Measurements from ENCODE around the gene DCLRE1A.
A peak's percentile ranks its signal among the peaks of the same experiment; 100 is the strongest.
"Not testable (repeated sequence)": the region's sequence is repeated elsewhere in the genome, so short reads cannot be mapped to it uniquely, and the experiment has no call there.

Gene DCLRE1A

DNA sequence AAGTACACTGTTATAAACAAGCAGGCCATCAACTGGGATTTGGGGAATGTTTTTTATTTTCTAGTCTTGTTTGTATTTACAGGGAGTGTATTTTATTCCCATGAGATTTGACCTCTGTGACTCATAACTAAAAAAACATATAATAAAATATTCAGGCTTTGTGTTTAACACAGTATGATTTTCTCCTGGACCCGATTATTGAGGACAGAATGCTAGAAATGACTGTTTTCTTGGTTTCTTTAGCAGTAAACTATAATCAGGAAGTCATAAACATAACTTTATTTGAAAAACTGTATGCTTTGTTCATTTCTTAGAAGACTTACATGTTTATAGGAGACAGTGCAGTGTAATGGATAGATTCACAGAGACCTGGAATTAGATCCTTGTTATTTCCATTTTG, 2.7 kb upstream of the DCLRE1A start:
- TF ChIP-seq TAF1 (IDR thresholded peaks at IDR 0.05; ENCODE audit: borderline replicate concordance, low read depth, low read length) (no peak), POLR2AphosphoS5 (IDR thresholded peaks at IDR 0.05; ENCODE audit: low read depth, low read length) (no peak), POLR2A (IDR thresholded peaks at IDR 0.05; ENCODE audit: low read depth, low read length) (no peak)
- DNase-seq (ENCODE audit: insufficient read length): no peak
- no peak for FAIRE-seq

DNA sequence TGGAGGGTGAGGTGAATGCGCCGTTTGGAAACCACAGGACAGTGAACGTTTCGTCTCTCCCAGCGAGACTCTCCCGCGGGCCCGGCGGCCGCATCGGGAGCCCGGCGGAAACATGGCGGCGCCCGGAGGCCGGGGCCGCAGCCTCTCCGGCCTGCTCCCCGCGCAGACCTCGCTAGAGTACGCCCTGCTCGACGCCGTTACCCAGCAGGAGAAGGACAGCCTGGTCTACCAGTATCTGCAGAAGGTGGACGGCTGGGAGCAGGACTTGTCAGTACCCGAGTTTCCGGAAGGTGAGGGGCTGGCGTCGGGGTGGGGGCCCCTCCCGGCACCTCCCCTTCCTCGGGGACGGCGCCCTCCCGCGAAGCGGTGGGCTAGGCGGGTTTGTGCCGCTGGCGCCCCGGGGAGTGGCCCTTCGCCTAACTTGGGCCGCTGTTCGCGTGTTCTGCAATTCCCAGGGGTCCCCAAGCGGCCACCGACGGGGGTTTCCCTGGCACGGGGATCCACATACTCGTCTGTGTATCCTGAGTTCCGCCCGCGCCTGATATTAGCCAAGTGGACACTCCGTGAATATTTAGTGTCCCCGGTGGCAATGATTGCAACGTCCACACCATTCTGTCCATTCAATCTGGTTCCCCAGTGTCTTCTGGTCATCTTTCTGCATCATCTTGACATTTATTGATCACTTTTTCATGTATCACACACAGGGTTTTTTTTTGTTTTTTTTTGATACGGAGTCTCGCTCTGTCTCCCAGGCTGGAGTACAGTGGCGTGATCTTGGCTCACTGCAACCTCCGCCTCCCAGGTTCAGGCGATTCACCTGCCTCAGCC, 1.1 kb upstream of the DCLRE1A start:
- TF ChIP-seq TAF1 (IDR thresholded peaks at IDR 0.05; ENCODE audit: borderline replicate concordance, low read depth, low read length): peak; percentile 23; the same call in 1 of the 2 replicates
- TF ChIP-seq POLR2AphosphoS5 (IDR thresholded peaks at IDR 0.05; ENCODE audit: low read depth, low read length): peak; percentile 82
- TF ChIP-seq POLR2A (IDR thresholded peaks at IDR 0.05; ENCODE audit: low read depth, low read length): peak; percentile 90
- FAIRE-seq: peak; percentile 93
- peak; percentile 38 for DNase-seq (ENCODE audit: insufficient read length)

DNA sequence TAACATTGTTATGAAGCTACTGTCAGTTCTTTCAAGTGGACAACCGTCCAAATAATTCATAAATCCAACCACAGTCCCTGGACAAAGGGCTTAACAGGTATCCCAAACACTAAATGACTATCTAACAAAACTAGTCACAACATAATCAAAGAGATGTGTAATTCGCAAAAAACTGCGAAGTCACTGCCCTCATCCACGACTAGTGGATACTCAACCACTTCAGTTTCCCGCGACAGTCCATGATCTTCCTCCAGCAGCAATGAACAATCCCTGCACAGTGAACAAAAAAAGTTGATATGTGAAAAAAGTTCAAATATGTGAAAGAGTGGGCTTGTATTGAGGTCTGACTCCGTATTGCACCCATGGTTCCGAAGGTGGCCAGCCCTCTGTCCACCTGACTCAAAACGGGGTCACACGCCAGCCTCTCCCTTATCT, 287 bp downstream of the DCLRE1A start:
- DNase-seq (ENCODE audit: insufficient read length): no peak
- TF ChIP-seq TAF1 (IDR thresholded peaks at IDR 0.05; ENCODE audit: borderline replicate concordance, low read depth, low read length) (no peak), POLR2AphosphoS5 (IDR thresholded peaks at IDR 0.05; ENCODE audit: low read depth, low read length) (no peak), POLR2A (IDR thresholded peaks at IDR 0.05; ENCODE audit: low read depth, low read length) (no peak)
- FAIRE-seq: peak; percentile 76

DNA sequence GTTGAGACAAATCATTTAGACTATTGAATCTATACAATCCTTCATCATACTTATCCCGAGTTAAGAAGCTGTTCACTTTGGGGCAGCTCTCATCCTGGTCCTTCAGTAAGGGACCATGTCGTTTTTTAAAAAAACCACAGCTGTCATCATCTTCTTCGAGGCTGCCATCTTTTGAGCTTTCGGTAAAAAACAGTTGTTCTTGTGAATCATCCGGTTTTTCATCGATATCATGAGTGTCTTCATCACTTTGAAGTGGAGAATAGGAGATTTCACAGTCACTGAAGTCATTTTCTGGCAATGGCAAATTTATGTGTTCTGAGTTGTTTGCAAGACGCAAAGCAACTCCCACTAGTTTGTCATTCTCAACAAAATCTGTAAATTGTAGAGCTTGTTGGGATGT, 3.9 kb downstream of the DCLRE1A start:
- FAIRE-seq (peak; percentile 44), DNase-seq (ENCODE audit: insufficient read length) (no peak)
- TF ChIP-seq POLR2A (IDR thresholded peaks at IDR 0.05; ENCODE audit: low read depth, low read length): no peak

DNA sequence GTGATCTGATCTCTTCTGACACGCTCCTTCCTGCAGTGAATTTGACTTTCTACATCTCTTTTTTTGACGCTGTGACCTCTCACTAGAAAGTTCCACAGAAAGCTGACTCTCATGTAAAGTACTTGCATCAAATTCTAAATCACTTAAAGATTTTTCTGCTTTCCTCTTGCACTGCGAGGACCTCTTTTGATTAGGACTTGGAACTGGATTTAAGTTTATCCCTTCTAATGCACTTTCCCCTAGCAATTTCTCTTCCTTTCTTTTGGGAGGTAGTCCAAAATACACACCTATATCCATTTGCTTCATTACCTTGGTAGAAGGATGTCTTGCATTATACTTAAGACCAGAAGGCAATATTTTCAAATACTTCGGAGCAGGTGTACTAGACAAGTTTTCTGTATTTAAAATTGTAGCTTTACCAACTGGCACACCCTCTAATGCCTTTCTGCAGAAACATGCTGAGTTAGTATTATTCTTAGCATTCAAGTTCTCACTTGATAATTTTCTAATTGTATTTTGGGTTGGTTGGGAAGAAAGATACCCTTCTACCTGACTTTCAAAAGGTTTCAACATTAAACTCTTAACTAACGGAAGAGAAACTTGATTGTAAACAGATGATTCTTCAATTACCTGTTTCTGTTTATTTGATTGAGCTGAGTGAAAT, 4.6 kb downstream of the DCLRE1A start:
- TF ChIP-seq TAF1 (IDR thresholded peaks at IDR 0.05; ENCODE audit: borderline replicate concordance, low read depth, low read length): no peak
- TF ChIP-seq POLR2A (IDR thresholded peaks at IDR 0.05; ENCODE audit: low read depth, low read length): no peak
- no peak for TF ChIP-seq POLR2AphosphoS5 (IDR thresholded peaks at IDR 0.05; ENCODE audit: low read depth, low read length)
- FAIRE-seq (peak; percentile 5), DNase-seq (ENCODE audit: insufficient read length) (no peak)

DNA sequence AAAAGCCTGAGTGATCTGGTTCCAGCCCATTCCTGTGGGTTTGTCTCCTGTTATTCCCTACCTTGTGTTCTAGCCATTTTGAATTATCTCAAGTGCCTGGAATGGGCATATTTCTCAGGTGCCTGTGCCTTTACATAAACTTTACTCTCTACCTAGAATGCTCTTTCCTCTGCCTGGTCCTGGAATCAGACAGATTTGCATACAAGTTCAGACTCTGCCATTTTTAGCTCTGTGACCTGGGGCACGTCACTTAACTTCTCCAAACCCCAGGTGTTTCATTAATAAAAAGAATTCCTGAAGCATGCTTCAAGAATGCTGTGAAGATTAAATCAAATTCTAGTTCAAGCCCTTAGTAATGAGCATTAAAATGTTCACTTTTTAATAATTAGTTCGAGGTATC, 7.8 kb downstream of the DCLRE1A start:
- TF ChIP-seq TAF1 (IDR thresholded peaks at IDR 0.05; ENCODE audit: borderline replicate concordance, low read depth, low read length) (no peak), POLR2AphosphoS5 (IDR thresholded peaks at IDR 0.05; ENCODE audit: low read depth, low read length) (no peak), POLR2A (IDR thresholded peaks at IDR 0.05; ENCODE audit: low read depth, low read length) (no peak)
- no peak for FAIRE-seq
- DNase-seq (ENCODE audit: insufficient read length): no peak

DNA sequence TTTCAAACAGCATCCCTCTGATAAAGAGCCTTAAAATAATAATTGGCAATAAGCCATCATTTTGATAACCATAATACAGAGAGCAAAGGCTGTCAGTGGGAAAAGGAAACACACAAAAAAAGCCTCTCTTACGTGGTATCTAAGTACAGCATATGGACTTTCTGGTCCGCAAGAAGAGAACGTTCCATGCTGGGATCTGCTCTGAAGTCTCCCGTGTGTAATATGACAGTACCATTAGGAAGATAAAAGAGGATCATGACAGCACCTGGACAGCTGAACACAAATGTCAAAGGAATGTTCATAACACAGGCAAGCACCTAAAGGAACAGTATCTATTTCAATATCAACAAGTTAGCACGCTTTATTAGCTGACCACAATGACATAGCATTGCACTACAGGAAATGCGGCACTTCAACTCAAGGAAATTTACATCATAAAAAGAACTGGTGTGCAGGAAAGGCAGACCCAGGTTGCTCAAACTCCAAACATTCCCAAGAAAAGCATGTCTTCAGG, 9.9 kb downstream of the DCLRE1A start:
- TF ChIP-seq POLR2AphosphoS5 (IDR thresholded peaks at IDR 0.05; ENCODE audit: low read depth, low read length): no peak
- no peak for TF ChIP-seq POLR2A (IDR thresholded peaks at IDR 0.05; ENCODE audit: low read depth, low read length)
- no peak for TF ChIP-seq TAF1 (IDR thresholded peaks at IDR 0.05; ENCODE audit: borderline replicate concordance, low read depth, low read length)
- no peak for DNase-seq (ENCODE audit: insufficient read length)
- FAIRE-seq: peak; percentile 71

DNA sequence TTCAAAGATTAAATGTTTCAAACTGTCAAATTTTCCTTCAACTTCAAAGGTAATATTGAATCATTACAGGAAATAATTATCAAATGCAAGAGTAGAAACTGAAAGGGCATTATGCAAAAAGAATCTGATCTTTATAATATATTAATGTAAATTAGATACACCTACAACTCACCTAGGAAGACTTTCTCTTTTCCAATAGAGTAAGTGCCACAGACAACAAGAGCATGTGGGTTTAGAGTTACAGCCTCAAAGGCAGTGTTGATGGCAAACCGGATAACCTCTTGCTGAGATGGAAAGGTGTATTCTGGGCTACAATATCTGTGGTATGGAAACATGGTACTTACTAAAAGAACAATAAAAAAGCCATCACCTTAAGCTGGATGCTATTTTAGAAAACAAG, 11.7 kb downstream of the DCLRE1A start:
- no peak for FAIRE-seq

DNA sequence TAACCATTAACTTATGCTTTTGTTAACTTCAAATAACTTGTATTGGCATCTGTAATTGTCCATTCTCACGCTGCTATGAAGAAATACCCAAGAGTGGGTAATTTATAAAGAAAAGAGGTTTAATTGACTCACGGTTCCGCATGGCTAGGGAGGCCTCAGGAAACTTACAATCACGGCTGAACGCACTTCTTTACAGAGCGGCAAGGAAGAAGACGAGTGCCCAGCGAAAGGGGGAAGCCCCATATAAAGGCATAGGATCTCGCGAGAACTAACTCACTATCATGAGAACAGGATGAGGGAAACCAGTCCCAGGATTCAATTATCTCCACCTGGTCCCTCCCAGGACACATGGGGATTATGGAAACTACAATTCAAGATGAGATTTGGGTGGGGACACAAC, 25.3 kb downstream of the DCLRE1A start:
- not testable (repeated sequence) for FAIRE-seq; DNase-seq (ENCODE audit: insufficient read length)

More for the DNA sequence above, 11.7 kb downstream of the DCLRE1A start:
- TF ChIP-seq TAF1 (IDR thresholded peaks at IDR 0.05; ENCODE audit: borderline replicate concordance, low read depth, low read length) (no peak), POLR2A (IDR thresholded peaks at IDR 0.05; ENCODE audit: low read depth, low read length) (no peak), POLR2AphosphoS5 (IDR thresholded peaks at IDR 0.05; ENCODE audit: low read depth, low read length) (no peak)
- no peak for DNase-seq (ENCODE audit: insufficient read length)

DNA sequence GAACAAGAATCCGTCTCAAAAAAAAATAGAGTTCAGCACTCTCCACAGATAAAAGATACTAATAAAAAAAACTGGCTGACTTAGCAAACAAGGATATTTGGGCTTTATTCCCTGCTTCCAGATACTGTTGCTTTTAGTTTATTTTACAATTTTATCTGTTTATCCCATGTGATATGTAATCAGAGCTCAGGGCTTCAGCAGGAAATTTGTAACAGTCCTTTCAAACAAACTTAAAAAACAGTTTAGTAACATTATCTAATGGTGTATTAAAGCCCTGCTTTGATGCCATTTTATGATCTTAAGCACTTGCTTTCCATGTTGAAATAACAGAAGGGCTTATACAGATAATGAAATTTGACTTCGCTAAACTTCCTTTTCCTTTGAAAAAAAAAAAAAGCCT, 28.1 kb downstream of the DCLRE1A start:
- FAIRE-seq (no peak), DNase-seq (ENCODE audit: insufficient read length) (no peak)
- TF ChIP-seq TAF1 (IDR thresholded peaks at IDR 0.05; ENCODE audit: borderline replicate concordance, low read depth, low read length): no peak
- no peak for TF ChIP-seq POLR2AphosphoS5 (IDR thresholded peaks at IDR 0.05; ENCODE audit: low read depth, low read length)
- TF ChIP-seq POLR2A (IDR thresholded peaks at IDR 0.05; ENCODE audit: low read depth, low read length): no peak

DNA sequence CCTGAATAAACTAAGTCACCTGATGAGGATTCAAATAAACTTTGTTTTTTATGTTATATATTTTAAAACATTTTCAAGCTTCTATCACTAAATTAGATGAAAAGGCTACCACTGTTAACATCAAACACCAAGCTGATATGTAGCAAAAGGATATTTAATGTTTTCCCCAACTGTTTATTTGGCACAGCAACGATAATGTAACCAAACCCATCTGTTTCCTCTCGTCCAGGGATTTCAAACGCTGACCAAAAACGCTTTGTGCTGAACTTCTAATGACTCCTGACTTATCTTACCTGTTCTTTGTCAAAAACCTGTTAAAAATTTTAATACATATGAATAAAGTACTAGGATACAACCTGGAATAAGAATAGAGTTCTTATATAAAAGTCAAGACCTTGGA, 30.5 kb downstream of the DCLRE1A start:
- FAIRE-seq: no peak
- TF ChIP-seq POLR2AphosphoS5 (IDR thresholded peaks at IDR 0.05; ENCODE audit: low read depth, low read length): no peak
- TF ChIP-seq TAF1 (IDR thresholded peaks at IDR 0.05; ENCODE audit: borderline replicate concordance, low read depth, low read length): no peak
- TF ChIP-seq POLR2A (IDR thresholded peaks at IDR 0.05; ENCODE audit: low read depth, low read length): no peak

DNA sequence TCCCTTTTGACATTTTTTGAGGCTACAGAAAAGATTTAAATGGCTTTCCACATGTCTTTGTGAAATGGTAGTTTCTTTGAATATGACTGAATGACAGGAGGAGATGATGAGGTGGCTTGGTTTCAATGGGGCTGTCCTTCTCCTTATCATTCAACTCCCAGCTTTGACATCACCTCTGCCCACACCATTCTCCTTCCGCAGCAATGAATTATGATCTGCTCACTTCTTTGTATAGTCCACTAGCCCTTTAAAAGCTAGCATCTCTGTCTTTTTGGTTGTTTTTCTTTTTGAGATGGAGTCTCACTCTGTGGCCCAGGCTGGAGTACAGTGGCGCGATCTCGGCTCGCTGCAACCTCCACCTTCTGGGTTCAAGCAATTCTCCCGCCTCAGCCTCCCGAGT, 31.7 kb downstream of the DCLRE1A start:
- no peak for TF ChIP-seq TAF1 (IDR thresholded peaks at IDR 0.05; ENCODE audit: borderline replicate concordance, low read depth, low read length)
- FAIRE-seq (no peak), DNase-seq (ENCODE audit: insufficient read length) (no peak)

More for the DNA sequence above, 30.5 kb downstream of the DCLRE1A start:
- no peak for DNase-seq (ENCODE audit: insufficient read length)

DNA sequence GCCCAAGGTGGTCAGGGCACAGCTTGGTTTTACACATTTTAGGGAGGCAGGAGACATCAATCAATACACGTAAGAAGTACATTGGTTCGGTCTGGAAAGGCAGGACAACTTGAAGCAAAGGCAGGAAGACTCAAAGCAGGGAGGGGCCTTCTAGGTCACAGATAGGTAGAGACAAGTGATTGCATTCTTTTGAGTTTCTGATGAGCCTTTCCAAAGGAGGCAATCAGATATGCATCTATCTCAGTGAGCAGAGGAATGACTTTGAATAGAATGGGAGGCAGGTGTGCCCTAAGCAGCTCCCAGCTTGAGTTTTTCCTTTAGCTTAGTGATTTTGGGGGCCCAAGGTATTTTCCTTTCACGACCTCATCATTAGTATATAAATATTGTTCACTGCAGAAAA, 32.6 kb downstream of the DCLRE1A start:
- not testable (repeated sequence) for DNase-seq (ENCODE audit: insufficient read length); FAIRE-seq

Measured in GM12892 (cell line).